ENCODE measurements around the gene ARHGEF10L.

The ARHGEF10L gene

GRCh38 chr1:17700945-17701810, 161.7 kb downstream of the ARHGEF10L start:
- DNase-seq, result no peak
- H3K4me3 ChIP-seq (ENCODE audit: insufficient read depth, low read depth, low read length, poor library complexity, severe bottlenecking), result no peak overlapping the region
- no peaks in the 10 kb centered on the region for H3K36me3 ChIP-seq (ENCODE audit: control insufficient read depth, insufficient read depth, low read length)
- no peak overlapping the region for H3K27ac ChIP-seq (ENCODE audit: insufficient read depth, low read length, poor library complexity, severe bottlenecking)
- H3K4me1 ChIP-seq (ENCODE audit: control insufficient read depth, insufficient read depth, low read length, poor library complexity, severe bottlenecking), result no peaks in the 10 kb centered on the region
- no peaks in the 10 kb centered on the region for H3K27me3 ChIP-seq (replicated peaks; ENCODE audit: control insufficient read depth, insufficient read depth, low read length, poor library complexity, severe bottlenecking)
- H3K9me3 ChIP-seq (ENCODE audit: control insufficient read depth, low read length), result no peaks in the 10 kb centered on the region

- no peaks in the 10 kb centered on the region for H3K9me3 ChIP-seq (ENCODE audit: control insufficient read depth, low read length)
- no peaks in the 10 kb centered on the region for H3K27me3 ChIP-seq (replicated peaks; ENCODE audit: control insufficient read depth, insufficient read depth, low read length, poor library complexity, severe bottlenecking)
- no peak overlapping the region for H3K4me3 ChIP-seq (ENCODE audit: insufficient read depth, low read depth, low read length, poor library complexity, severe bottlenecking)
- H3K4me1 ChIP-seq (ENCODE audit: control insufficient read depth, insufficient read depth, low read length, poor library complexity, severe bottlenecking), result no peaks in the 10 kb centered on the region
- no peak for DNase-seq
- H3K36me3 ChIP-seq (ENCODE audit: control insufficient read depth, insufficient read depth, low read length), result no peaks in the 10 kb centered on the region
- no peak overlapping the region for H3K27ac ChIP-seq (ENCODE audit: insufficient read depth, low read length, poor library complexity, severe bottlenecking)
These were observed 164.7 kb downstream of the ARHGEF10L start for GRCh38 chr1:17704176-17704575.

GRCh38 chr1:17706445-17706844, 166.9 kb downstream of the ARHGEF10L start:
- no peaks in the 10 kb centered on the region for H3K9me3 ChIP-seq (ENCODE audit: control insufficient read depth, low read length)
- no peak overlapping the region for H3K27ac ChIP-seq (ENCODE audit: insufficient read depth, low read length, poor library complexity, severe bottlenecking)
- no peak for DNase-seq
- H3K27me3 ChIP-seq (replicated peaks; ENCODE audit: control insufficient read depth, insufficient read depth, low read length, poor library complexity, severe bottlenecking), result no peaks in the 10 kb centered on the region
- no peaks in the 10 kb centered on the region for H3K36me3 ChIP-seq (ENCODE audit: control insufficient read depth, insufficient read depth, low read length)
- no peak overlapping the region for H3K4me3 ChIP-seq (ENCODE audit: insufficient read depth, low read depth, low read length, poor library complexity, severe bottlenecking)
- no peaks in the 10 kb centered on the region for H3K4me1 ChIP-seq (ENCODE audit: control insufficient read depth, insufficient read depth, low read length, poor library complexity, severe bottlenecking)

- Histone ChIP-seq H3K36me3 (ENCODE audit: control insufficient read depth, insufficient read depth, low read length) (no peaks in the 10 kb centered on the region), H3K9me3 (ENCODE audit: control insufficient read depth, low read length) (no peaks in the 10 kb centered on the region), H3K4me3 (ENCODE audit: insufficient read depth, low read depth, low read length, poor library complexity, severe bottlenecking) (no peak overlapping the region), H3K27ac (ENCODE audit: insufficient read depth, low read length, poor library complexity, severe bottlenecking) (no peak overlapping the region), H3K27me3 (replicated peaks; ENCODE audit: control insufficient read depth, insufficient read depth, low read length, poor library complexity, severe bottlenecking) (no peaks in the 10 kb centered on the region), H3K4me1 (ENCODE audit: control insufficient read depth, insufficient read depth, low read length, poor library complexity, severe bottlenecking) (no peaks in the 10 kb centered on the region)
- DNase-seq, result no peak
These were observed 170.5 kb downstream of the ARHGEF10L start for GRCh38 chr1:17709981-17710380.

- Histone ChIP-seq H3K4me3 (ENCODE audit: insufficient read depth, low read depth, low read length, poor library complexity, severe bottlenecking) (no peak overlapping the region), H3K27me3 (replicated peaks; ENCODE audit: control insufficient read depth, insufficient read depth, low read length, poor library complexity, severe bottlenecking) (no peaks in the 10 kb centered on the region)
- no peak for DNase-seq
These were observed 171.5 kb downstream of the ARHGEF10L start for GRCh38 chr1:17710889-17711576.

GRCh38 chr1:17711577-17711910, 172.0 kb downstream of the ARHGEF10L start:
- DNase-seq, result no peak
- H3K27me3 ChIP-seq (replicated peaks; ENCODE audit: control insufficient read depth, insufficient read depth, low read length, poor library complexity, severe bottlenecking), result no peaks in the 10 kb centered on the region
- no peaks in the 10 kb centered on the region for H3K9me3 ChIP-seq (ENCODE audit: control insufficient read depth, low read length)
- no peaks in the 10 kb centered on the region for H3K4me1 ChIP-seq (ENCODE audit: control insufficient read depth, insufficient read depth, low read length, poor library complexity, severe bottlenecking)
- H3K36me3 ChIP-seq (ENCODE audit: control insufficient read depth, insufficient read depth, low read length), result no peaks in the 10 kb centered on the region
- no peak overlapping the region for H3K27ac ChIP-seq (ENCODE audit: insufficient read depth, low read length, poor library complexity, severe bottlenecking)
- H3K4me3 ChIP-seq (ENCODE audit: insufficient read depth, low read depth, low read length, poor library complexity, severe bottlenecking), result no peak overlapping the region

More at GRCh38 chr1:17710889-17711576, 171.5 kb downstream of the ARHGEF10L start:
- H3K36me3 ChIP-seq (ENCODE audit: control insufficient read depth, insufficient read depth, low read length), result no peaks in the 10 kb centered on the region
- H3K9me3 ChIP-seq (ENCODE audit: control insufficient read depth, low read length), result no peaks in the 10 kb centered on the region
- no peak overlapping the region for H3K27ac ChIP-seq (ENCODE audit: insufficient read depth, low read length, poor library complexity, severe bottlenecking)
- H3K4me1 ChIP-seq (ENCODE audit: control insufficient read depth, insufficient read depth, low read length, poor library complexity, severe bottlenecking), result no peaks in the 10 kb centered on the region

GRCh38 chr1:17711941-17712340, 172.4 kb downstream of the ARHGEF10L start:
- Histone ChIP-seq H3K36me3 (ENCODE audit: control insufficient read depth, insufficient read depth, low read length) (no peaks in the 10 kb centered on the region), H3K27ac (ENCODE audit: insufficient read depth, low read length, poor library complexity, severe bottlenecking) (no peak overlapping the region)

GRCh38 chr1:17713993-17714392, 174.5 kb downstream of the ARHGEF10L start:
- Histone ChIP-seq H3K4me3 (ENCODE audit: insufficient read depth, low read depth, low read length, poor library complexity, severe bottlenecking) (no peak overlapping the region), H3K27me3 (replicated peaks; ENCODE audit: control insufficient read depth, insufficient read depth, low read length, poor library complexity, severe bottlenecking) (no peaks in the 10 kb centered on the region), H3K4me1 (ENCODE audit: control insufficient read depth, insufficient read depth, low read length, poor library complexity, severe bottlenecking) (no peaks in the 10 kb centered on the region), H3K27ac (ENCODE audit: insufficient read depth, low read length, poor library complexity, severe bottlenecking) (no peak overlapping the region), H3K36me3 (ENCODE audit: control insufficient read depth, insufficient read depth, low read length) (no peaks in the 10 kb centered on the region), H3K9me3 (ENCODE audit: control insufficient read depth, low read length) (no peaks in the 10 kb centered on the region)
- no peak for DNase-seq

More at GRCh38 chr1:17711941-17712340, 172.4 kb downstream of the ARHGEF10L start:
- H3K9me3 ChIP-seq (ENCODE audit: control insufficient read depth, low read length), result no peaks in the 10 kb centered on the region
- DNase-seq, result no peak
- H3K4me1 ChIP-seq (ENCODE audit: control insufficient read depth, insufficient read depth, low read length, poor library complexity, severe bottlenecking), result no peaks in the 10 kb centered on the region
- no peaks in the 10 kb centered on the region for H3K27me3 ChIP-seq (replicated peaks; ENCODE audit: control insufficient read depth, insufficient read depth, low read length, poor library complexity, severe bottlenecking)
- no peak overlapping the region for H3K4me3 ChIP-seq (ENCODE audit: insufficient read depth, low read depth, low read length, poor library complexity, severe bottlenecking)

GRCh38 chr1:17717594-17718535, 178.4 kb downstream of the ARHGEF10L start:
- no peak for DNase-seq
- H3K36me3 ChIP-seq (ENCODE audit: control insufficient read depth, insufficient read depth, low read length), result no peaks in the 10 kb centered on the region
- H3K4me1 ChIP-seq (ENCODE audit: control insufficient read depth, insufficient read depth, low read length, poor library complexity, severe bottlenecking), result no peaks in the 10 kb centered on the region
- peaks cover 4% of the 10 kb centered on the region for H3K27me3 ChIP-seq (replicated peaks; ENCODE audit: control insufficient read depth, insufficient read depth, low read length, poor library complexity, severe bottlenecking)
- H3K4me3 ChIP-seq (ENCODE audit: insufficient read depth, low read depth, low read length, poor library complexity, severe bottlenecking), result no peak overlapping the region
- H3K9me3 ChIP-seq (ENCODE audit: control insufficient read depth, low read length), result no peaks in the 10 kb centered on the region
- no peak overlapping the region for H3K27ac ChIP-seq (ENCODE audit: insufficient read depth, low read length, poor library complexity, severe bottlenecking)
